Stimulated activated CD4-positive, alpha-beta T cell treated with anti-CD3 and anti-CD28 coated beads, Interleukin-4, amount 100 ng/mL, for 1 hour (primary cell): ENCODE results near the gene RANBP10.

Experiments
- DNase-seq: peaks from one replicate; pipeline ENCODE4 v3.0.0-alpha.2; 2020

The RANBP10 gene

DNA sequence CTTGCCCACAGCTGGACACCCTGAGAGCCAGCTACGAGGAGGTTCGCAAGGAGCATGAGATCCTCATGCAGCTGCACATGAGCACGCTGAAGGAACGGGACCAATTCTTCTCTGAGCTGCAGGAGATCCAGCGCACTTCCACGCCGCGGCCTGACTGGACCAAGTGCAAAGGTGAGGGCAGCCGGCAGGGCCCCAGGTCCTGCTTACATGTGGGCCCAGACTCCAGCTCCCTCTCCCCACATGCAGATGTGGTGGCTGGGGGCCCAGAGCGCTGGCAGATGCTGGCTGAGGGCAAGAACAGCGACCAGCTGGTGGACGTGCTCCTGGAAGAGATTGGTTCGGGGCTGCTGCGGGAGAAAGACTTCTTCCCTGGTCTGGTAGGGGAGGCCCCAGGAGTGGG, 19.5 kb upstream of the RANBP10 start:
- DNase-seq = no peak

DNA sequence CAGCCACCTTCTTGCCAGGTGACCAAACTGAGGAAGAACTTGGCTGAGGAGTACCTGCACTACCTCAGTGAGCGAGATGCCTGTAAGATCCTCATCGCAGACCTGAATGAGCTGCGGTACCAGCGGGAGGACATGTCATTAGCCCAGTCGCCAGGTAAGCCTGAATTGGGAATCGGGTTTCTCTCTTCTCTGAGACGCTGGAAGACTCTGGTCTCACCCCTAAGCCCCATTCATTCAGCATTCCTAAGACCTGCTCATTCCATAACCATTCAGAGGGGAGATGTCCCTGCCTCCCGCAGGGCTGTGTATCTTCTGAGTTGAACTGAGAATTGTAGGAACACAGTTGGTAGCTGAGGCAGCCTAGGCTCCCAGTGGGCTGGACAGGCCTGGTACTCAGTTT, 18.8 kb upstream of the RANBP10 start:
- no peak for DNase-seq

DNA sequence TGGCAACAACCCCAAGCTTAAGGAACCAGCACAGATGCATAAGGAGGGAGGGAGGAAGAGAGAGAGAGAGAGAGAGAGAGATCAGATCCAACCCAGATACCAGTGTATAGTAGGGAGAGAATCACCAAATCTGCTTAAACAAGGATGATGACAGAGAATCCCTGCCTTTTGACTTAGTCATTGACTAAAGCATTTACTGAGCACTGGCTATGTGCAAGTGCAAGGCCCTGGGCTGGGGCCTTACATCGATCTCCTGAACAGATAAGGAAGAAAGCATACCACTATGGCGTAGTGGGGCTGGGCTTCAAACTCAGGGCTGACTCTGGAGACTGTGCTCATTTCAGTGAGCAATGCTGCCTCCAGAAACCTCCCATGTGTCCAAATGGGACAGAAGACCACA, 16.2 kb upstream of the RANBP10 start:
- DNase-seq = no peak

DNA sequence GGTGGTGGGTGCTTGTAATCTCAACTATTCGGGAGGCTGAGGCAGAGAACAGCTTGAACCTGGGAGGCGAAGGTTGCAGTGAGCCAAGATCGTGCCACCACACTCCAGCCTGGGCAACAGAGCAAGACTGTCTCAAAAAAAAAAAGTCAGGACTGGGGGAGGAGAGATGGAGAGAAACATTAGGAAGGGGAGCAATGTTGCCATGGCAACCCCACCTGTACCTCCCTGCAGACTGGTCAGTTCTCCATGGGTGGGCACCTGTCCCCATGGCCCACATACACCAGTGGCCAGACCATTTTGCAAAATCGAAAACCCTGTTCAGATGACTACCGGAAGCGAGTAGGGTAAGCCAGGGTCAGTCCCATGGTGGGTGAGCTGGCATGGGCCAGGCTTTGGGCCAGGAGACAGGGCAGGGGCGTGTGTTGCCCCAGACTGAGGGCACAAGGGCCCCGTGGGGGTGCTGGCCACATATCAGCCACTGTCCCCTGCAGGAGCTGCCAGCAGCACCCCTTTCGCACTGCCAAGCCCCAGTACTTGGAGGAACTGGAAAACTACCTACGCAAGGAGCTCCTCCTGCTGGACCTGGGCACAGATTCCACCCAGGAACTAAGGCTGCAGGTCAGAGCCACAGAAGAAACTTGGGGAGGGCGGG, 14.4 kb upstream of the RANBP10 start:
- DNase-seq = no peak

DNA sequence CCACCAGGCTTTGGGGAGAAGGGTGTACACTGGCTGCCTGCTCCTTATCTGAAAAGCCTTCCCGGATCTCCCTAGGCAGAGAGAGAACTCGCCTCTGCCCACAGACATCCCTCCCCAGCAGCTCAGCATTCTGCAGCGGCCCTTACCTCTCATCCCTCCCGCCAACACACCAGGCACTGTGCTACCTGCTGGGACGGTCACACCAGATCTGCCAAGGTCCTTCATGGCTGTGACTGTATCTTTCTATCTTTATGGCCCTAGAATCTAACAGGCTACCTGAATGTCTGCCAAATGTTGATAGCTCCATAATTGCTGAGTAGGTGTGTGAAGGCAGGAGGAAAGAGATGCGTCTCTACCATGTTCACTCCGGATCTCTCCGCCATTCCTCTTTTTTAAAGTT, 8.2 kb upstream of the RANBP10 start:
- no peak for DNase-seq

DNA sequence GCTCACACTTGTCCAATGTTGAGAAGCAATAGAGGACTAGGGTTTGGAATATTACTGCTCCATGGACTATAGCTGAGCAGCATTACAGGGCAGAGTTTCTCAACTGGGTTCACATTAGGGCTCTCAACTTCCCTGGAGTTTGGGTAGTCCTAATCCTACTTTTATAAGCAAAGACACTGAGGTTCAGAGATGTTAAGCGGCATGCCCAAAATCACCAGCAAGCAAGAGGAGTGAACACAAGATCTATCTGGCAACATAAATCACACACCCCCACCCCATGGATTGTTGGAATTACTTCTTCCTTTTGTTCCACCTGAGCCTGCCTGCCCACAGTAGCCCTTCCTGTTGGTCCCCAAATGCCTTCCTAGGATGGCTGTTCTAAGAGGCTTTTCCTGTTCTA, 5.5 kb upstream of the RANBP10 start:
- DNase-seq = no peak

DNA sequence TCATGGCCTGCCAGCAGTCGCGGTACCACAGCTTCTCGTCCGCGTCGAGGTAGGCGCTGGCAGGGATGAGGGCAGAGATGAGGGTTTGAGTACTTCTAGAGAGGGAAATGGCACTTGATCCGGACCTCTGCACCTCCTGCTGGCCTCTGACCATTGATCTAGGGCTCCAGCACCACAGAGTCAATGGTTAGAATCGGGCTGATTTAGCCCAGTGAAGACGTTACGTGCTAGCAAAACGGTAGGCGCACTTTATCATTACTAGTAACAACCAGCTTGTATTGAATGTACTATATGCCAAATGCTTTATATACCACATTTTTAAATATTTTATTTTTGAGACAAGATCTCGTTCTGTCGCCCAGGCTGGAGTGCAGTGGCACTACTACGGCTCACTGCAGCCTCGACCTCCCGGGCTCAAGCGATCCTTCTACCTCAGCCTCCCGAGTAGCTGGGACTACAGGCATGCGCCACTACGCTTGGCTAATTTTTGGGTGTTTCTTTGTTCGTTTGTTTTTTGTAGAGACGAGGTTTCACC, 855 bp upstream of the RANBP10 start:
- no peak for DNase-seq

DNA sequence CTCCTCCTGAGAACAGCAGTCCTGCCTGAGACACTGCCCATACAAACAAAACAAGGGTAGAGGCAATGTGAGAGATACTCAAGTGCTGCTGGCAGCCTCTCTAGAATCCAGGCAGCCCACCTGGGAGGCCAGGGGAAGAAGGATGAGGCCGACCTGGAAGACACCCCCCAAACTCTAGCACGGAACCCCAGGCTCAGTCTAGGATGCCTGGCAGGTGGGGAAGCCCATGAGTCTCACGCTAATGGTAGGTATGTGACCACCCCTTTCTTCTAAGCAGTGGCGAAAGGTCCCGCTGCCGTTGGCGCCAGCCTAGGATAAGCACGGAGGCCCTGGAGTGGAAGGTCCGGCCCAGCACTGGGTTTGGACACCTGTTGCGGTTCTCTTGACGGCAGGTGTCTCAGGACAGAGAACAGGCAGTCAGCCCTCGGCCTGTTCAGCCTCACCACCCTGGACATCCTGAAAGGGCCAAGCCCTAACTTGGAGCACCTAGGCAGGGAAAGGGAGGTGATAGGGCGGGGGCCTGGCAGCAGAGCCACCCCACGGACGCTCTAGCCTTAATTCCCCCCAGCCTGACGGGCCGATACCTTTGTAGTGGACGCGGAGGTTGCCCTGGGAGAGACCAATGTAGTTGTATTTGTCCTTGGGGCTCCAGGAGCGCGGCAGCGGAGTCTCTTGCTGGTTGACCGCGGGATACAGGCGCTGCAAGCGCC, 487 bp downstream of the RANBP10 start:
- no peak for DNase-seq

DNA sequence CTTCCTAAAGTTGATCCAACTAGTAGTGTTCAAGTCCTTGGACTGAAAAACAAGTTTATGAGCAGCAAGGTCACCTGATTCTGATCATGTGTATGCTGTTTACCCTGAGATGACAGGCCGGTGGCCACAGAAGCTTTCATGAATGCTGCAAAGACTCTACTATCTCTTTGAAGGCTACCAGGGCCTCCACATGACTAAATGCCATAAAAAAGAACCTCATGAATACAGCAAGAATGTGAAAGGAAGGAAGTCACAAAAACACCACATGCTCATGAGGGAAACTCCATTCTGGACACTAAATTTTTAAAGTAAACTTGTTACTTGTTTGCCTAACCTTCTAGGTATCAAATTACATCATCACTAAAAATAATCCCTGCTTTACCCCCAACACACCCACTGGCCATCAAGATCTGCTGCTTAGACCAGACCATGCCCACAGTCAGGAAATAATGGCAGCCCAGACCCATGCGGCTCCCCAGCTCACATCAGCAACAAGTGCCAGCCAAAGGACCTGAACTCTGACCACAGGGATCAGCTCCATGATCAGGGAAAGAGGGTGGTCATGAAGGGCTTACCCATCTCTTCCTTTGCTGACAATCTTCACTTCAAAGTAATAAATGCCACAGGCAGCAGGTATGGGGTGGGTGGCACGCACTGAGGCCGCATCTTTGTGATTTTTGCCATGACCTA, 1.4 kb downstream of the RANBP10 start:
- DNase-seq = no peak

DNA sequence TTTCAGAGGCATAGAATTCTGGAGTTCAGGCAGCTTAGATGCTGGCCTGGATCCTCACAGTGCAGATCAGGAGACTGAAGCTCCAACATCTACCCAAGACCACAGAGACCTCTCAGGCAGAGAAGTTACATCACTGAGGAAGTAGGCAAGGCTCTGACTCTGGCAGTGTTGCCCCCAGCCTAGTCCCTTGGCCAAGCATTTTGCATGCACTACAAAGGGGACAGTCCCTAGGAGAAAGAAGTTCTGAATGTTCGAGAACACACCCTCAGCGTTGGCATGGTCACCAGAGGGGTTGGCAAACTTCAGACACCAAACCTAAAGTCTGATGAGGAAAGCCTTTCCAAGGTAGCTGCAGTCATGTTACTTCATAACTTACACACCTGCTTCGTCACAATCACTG, 2.5 kb downstream of the RANBP10 start:
- no peak for DNase-seq

DNA sequence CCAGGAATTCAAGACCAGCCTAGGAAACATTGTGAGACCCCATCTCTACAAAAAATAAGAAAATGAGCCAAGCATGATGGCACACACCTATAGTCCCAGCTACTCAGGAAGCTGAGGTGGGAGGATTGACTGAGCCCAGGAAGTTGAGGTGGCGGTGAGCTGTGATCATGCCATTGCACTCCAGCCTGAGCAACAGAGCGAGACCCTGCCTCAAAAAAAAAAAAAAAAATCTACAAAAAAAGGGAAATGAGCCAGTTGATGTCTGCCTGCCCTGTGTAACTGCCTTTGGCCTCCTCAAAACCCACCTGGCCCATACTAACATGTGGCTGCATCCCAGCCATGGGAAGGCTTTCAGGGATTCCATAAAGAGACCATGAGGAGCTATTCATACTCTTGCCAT, 4.5 kb downstream of the RANBP10 start:
- DNase-seq = peak; percentile 16

DNA sequence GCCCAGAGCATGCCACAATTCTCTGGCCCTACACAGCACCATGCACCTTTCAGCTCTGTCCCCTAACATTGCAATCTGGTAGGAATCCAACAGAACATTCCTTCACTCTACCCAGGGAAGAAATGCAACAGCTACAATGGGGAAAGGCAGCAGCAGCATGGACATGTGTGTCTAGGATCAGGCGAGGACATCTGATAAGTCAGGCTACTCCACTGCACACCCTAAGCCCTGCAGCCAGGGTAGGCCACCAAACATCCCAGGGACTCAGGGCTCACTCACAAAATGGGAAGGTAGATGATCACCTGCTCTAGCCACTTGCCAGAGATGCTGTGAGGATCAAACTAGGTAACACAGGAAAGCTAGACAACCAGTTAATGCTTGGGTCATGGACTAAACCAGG, 5.1 kb downstream of the RANBP10 start:
- no peak for DNase-seq

DNA sequence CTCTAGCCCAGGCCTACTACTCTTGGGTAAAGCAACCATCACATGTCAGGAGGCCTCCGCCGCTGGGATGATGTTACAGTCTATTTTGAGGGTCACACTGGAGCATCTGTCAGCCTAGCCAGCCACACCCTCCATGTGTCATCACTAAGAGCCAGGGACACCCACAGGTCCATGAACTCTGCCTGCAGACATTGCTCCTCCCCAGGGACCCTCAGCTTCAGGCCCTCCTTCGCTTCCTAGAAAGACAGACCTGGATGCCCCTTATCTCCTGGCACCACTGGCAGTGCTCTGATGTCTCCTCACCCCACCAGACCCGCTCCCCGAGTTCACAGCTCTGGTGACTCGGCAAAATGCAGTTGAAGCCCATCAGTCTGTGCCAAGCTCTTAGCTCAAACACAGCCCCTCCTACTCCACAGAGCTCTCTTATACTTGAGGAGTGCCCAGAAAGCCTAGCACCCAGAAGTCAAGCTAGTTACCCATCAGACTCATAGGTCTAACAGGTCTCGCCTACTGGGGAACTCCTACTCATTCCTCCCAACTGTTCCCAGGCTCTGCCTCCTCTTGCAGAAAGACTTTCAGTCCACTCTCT, 5.9 kb downstream of the RANBP10 start:
- no peak for DNase-seq

DNA sequence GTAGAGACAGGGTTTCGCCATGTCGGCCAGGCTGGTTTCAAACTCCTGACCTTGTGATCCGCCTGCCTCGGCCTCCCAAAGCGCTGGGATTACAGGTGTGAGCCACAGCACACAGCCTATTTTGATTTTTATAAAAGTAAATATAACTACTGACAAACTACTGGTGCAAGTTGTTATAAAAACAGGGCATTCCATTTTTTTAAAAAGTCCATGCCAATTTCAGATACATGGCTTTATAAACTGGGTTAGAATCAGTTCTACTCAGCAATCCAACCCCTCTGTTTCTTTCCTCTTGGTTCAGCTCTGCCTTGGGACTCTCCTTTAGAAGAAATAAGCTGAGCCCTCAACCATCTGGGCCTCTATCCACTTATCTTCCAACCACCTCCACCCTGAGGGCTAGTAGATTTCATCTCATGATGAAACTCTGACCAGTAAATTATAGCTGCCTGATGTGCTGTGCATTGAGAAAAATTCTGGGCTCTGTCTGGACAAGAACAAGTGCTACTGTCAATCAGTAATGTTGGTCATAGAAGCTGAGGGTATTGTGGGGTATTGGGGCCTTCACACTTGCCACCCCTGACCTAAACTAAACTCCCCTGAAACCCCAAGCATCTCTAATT, 10.2 kb downstream of the RANBP10 start:
- no peak for DNase-seq

DNA sequence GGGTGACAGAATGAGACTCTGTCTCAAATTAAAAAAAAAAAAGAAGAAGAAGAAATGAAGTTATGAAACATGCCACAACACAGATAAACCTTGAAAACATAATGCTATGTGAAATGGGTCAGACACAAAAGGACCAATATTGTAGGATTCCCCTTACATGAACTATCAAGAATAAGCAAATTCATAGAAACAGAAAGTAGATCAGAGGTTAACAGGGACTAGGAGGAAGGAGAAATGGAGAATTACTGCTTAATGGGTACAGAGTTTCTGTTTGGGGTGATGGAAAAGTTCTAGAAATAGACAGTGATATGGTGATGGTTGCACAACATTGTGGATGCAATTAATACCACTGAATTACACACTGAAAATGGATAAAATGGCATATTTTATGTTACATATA, 16.3 kb downstream of the RANBP10 start:
- no peak for DNase-seq

DNA sequence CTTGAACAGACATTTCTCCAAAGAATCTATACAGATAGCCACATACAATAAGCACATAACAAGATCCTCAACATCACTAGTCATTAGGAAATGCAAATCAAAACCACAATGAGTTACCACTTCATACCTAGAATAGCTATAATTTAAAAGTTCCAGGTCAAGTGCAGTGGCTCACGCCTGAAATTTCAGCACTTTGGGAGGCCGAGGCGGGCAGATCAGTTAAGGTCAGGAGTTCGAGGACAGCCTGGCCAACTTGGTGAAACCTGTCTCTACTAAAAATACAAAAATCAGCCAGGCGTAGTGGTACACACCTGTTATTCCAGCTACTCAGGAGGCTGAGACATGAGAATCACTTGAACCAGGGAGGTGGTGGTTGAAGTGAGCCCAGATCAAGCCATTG, 19.9 kb downstream of the RANBP10 start:
- DNase-seq = no peak

DNA sequence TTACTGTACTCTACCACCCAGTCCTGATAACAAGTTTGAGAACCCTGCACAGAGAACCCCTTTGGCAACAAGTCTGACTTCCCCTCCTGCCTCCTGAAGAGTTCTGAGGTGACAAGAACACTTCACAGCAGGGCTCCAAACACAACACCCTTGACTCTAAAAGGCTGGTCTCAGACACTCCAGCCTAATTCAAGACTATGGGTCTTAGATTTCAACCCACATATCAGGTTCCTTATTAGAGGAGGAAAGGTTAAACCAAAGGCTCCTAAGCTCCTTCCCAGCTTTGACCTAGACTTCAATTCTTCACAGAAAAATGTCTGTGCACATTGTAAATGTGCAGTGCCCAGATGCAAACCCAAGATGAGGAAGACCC, 23.0 kb downstream of the RANBP10 start:
- no peak for DNase-seq

DNA sequence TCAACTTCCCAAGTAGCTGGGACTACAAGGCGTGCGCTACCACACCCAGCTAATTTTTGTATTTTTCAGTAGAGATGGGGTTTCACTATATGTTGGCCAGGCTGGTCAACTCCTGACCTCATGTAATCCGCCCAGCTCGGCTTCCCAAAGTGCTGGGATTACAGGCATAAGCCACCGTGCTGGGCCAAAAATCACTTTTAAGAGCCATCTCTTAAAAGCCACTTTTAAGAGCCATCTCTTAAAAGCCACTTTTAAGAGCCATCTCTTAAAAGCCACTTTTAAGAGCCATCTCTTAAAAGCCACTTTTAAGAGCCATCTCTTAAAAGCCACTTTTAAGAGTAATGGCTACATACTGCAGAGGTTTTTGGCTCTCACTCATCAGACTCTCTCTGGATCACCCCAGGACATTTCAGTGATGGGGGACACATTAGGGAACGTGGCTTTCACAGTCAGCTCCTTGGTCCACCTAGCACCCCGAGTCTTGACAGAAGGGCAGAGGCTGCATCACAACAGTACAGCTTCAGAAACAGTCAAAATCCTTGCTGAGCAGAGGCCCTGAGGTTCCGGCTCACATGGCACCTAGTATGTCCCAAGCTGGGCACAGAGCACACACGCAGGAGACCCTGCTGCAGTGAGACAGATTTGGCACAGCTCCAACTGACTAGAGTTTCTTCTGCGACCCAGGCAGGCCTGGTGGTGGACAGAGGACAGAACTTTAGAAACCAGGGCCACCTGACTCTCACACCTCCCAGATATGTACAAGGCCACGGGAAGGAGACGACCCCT, 23.6 kb downstream of the RANBP10 start:
- DNase-seq = no peak

DNA sequence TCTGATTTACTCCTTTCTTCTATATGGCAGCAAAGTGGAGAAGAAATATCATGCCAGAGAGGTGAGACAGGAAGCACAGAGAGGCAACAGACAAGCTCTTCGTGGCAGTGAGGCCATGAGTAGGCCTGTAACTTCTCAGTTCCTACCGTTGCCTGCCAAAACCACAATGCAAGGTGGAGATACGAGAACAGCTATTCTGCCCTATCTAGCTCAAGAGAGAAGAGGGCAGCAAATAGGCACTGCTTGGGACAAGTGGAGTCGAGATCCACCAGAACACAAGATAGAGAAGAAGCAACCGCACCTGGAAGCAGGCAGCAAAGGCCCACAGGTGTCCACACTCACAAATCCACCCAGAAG, 24.8 kb downstream of the RANBP10 start:
- no peak for DNase-seq

DNA sequence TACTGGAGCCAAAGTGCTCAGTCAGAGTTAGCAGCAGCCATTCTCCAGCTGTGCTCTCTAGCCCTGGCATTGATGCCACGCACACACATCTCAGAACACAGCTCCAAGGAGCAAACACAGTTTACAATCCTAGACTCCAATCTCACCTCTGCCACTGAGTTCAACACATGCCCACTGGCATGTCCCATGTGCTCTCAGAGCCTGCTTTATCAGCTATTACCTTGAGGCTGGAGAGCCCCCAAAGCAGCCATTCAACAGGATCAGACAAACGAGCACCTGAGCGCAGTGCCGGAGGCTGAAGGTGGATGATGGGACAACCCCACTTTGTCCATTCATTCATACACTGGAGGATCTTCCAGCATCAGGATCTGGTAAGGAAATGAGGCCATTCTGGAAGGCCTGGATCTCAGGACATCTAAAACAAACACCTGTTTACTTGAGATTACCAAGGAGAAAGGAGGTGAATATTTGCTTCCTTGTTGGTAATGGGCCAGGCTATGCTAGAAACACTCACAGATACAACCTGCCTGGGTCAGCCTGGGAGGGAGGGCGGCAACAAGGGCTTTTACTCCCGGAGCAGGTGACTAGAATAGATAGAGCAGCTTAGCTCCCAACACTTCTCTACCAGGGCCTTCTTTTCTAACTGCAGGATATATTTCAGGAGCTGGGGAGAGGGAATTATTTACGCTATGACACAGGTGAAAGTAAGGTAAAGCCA, 25.4 kb downstream of the RANBP10 start:
- no peak for DNase-seq

DNA sequence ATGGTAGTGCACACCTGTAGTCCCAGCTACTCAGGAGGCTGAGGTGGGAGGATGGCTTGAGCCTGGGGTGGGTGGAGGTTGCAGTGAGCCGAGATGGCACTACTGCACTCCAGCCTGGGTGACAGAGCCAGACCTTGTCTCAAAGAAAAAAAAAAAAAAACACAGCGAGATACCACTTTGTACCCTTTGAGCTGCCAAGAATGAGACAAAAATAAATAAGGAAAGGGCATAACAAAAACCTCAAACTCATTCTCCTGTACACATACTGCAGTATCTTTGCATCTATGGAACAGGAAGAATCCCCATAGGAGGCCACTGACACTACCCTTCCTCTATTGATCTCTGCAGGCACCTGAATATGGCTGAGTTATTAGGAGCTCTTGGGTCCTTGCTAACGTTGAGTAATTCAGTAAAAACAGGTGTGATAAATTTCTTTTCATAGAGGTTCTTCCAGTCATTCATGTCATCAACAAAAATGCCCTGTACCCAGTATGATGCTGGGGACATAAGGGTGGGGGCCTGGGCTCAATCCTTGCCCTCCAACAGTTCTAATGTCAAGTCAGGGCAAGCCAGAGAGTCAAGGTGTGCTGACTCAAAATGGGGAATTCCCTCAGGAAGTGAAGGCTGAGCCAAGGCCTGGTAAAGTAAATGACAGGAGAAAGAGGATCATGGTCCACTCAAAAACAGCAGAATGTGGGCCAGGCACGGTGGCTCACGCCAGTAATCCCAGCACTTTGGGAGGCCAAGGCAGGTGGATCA, 26.9 kb downstream of the RANBP10 start:
- DNase-seq = no peak
